ENCODE measurements around the gene SMIM22.

The SMIM22 gene

GRCh38 chr16:4826526-4826925, 31.4 kb downstream of the SMIM22 start:
- no peak for FAIRE-seq

DNA sequence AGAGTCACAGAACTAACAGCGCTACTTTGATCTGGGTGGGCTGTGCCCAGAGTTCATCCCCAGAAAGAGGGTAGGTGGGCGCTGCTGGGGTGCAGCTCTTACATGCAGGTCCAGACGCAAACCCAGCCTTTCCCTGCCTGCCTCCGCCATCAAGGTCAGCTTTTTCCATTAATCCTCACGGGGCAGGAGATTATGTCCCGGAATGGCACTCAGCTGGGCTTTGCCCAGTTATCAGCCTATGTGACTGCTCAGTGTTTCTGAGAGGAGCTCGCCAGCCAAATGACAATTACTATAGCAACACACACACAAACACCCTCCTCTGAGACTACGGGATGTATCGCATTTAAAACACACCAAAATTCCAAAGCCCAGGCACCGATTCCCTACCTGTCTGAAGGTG, 31.8 kb downstream of the SMIM22 start:
- FAIRE-seq: no peak

DNA sequence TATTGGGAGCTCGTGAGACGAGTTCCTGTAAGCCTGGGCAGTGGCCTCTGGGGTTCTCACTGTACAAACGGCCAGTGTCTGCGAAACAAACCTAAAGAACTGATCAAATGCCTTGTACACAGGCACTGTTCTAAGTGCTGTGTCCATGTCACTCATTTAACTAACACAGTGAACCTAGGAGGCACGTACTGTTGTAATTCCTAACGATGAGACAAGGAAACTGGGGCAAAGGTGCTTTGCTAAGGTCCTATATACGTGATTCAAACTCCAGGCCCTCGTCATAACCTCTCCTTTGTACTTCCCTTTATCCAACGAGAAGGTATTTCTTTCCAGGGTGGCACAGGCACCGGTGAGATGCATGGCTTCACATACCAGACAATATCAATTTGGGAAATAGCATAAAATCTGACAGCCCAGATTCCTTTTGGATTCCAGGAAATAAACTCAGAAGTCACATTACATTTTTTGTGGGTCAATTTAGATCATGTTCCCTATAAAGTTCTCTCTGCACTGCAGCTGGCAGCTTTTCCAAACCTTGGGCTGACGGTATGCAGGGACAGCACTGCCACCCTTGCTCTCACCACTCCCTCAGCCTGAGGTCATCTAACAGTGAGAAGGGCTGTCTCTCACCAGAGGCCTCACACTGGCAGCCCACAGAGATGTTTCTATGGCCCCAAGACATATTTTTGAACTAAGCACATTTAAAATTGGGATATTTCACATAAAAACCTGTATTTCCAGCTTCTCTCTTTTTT, 33.6 kb downstream of the SMIM22 start:
- no peak for FAIRE-seq

DNA sequence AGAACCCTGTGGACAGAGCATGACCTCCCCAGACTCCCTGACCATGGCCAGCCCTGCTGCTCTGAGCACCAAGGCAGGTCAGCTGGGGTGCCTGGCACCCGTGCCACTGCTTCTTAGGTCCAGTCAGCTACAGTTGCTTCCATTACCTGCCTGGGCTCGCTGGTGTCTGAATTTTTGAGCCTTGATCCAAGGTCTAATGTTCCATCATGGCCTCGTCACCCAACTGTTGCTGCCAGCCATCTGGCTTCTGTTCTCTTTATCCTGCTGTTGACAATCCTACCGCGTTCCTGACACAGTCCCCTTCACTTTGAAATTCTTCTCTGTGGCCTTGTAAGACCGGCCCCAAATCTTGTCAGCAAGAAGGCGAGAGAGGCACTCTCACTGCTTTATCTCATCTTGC, 35.2 kb downstream of the SMIM22 start:
- FAIRE-seq: no peak

DNA sequence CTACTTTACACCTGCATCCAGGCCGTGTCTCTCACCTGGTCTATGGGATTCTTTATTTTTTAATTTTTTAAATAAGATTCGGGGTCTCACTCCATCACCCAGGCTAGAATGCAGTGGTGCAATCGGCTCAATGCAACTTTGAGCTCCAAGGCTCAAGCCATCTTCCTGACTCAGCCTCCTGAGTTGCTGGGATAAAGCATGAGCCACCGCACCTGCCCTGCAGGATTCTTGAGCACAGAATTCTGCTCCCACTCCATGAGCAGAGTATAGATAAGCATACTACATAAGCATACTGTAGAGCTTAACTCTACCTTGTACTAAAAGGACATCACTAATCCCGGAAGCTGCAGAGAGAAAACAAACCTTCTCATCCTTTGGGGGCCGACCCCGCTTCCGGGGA, 36.4 kb downstream of the SMIM22 start:
- FAIRE-seq: no peak

- no peak for FAIRE-seq
These were observed 37.7 kb downstream of the SMIM22 start for GRCh38 chr16:4832698-4833343.

GRCh38 chr16:4833584-4833983, 38.4 kb downstream of the SMIM22 start:
- FAIRE-seq: no peak

DNA sequence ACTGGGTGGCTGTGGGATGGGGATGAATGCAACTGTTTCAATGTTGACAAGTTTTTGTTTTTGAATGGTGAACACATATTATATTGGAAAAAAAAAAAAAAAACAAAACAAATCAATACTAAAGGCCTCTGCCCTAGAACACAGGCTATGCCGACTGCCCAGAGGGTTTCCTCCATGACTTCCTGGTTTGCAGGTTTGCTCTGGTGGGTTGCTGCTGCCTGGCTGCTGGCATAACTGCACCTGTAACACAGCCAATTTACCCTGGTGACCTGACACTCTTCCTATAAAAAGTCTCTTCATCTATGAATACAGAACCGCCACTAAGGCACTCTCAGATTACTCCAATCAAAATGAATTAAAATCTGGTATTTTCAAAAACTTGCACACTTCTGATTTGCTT, 41.6 kb downstream of the SMIM22 start:
- FAIRE-seq: no peak

- FAIRE-seq: no peak
These were observed 42.7 kb downstream of the SMIM22 start for GRCh38 chr16:4837733-4838501.

- FAIRE-seq: no peak
These were observed 44.8 kb downstream of the SMIM22 start for GRCh38 chr16:4839942-4840341.

DNA sequence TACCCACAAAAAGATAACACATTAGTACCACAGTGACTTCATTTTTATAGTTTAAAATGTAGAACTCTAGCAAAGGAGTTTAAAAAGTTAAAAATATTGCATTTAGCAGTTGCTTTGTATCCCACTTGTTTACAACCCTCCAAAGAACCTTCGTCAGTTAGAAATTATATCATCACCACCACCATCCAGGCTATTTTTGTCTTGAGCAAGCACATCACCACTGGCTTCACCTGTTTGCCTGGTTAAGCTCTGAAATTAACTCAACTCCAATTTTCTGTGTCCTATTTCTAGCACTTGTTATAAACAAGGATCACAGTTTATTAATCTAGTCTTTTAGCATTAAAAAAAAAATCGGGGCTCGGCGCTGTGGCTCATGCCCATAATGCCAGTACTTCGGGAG, 45.8 kb downstream of the SMIM22 start:
- no peak for FAIRE-seq

All from endometrium (tissue), 2 donors.